Activated CD8-positive, alpha-beta memory T cell treated with anti-CD3 and anti-CD28 coated beads, Interleukin-2, amount 10 ng/mL, durations not matched to agents 7 days and 5 days (primary cell): ENCODE measurements around the gene DCDC2. TPM values are rescaled to one million over a fixed set of nuclear protein-coding genes. Genes with fewer than 3 reads are reported as not detected.
"Not testable (repeated sequence)": the region's sequence is repeated elsewhere in the genome, so short reads cannot be mapped to it uniquely, and the experiment has no call there.

Experiments
- ATAC-seq: fragments of 150-1000 bp; cut with Tn5 transposase; one replicate; pipeline ENCODE4 v1.10.0; 2021; ENCODE audit warnings: moderate library complexity
- CTCF ChIA-PET: fragments of 350-600 bp; sonication (Branson Sonifier 250); formaldehyde crosslinking; loops from one replicate; lab custom pipeline; 2021; ENCODE audit warnings: antibody characterized with exemption; lab: Charles Lee
- DNase-seq: peaks from one replicate; pipeline ENCODE4 v3.0.0-alpha.2; 2020
- H3K27ac Mint-ChIP-seq: one replicate; pipeline ENCODE4 v1.8.0; 2021; ENCODE audit warnings: mild to moderate bottlenecking, mixed read lengths
- H3K27me3 Mint-ChIP-seq: one replicate; pipeline ENCODE4 v1.8.0; 2021; ENCODE audit warnings: mixed read lengths
- H3K36me3 Mint-ChIP-seq: one replicate; pipeline ENCODE4 v1.8.0; 2021; ENCODE audit warnings: mild to moderate bottlenecking, mixed read lengths
- H3K4me1 Mint-ChIP-seq: one replicate; pipeline ENCODE4 v1.8.0; 2021; ENCODE audit warnings: mixed read lengths
- H3K4me3 Mint-ChIP-seq: one replicate; pipeline ENCODE4 v1.8.0; 2021; ENCODE audit warnings: mild to moderate bottlenecking, moderate library complexity, mixed read lengths
- H3K9me3 Mint-ChIP-seq: one replicate; pipeline ENCODE4 v1.8.0; 2022; ENCODE audit warnings: low read depth, mixed read lengths
- total RNA-seq, 2 experiments: library from RNA; stranded (reverse); gene quantifications; one replicate each; pipeline ENCODE4 v1.2.3, GENCODE V29; 2021

DCDC2 gene
- total RNA-seq, 2 experiments from 2014 or later, result not detected

GRCh38 chr6:24229696-24230405, 128.0 kb downstream of the DCDC2 start:
- no peaks in the 10 kb centered on the region for H3K9me3 Mint-ChIP-seq
- H3K4me3 Mint-ChIP-seq, result no peak overlapping the region
- DNase-seq (no peak), ATAC-seq (no peak)
- no peaks in the 10 kb centered on the region for H3K36me3 Mint-ChIP-seq
- CTCF ChIA-PET, result interaction anchor here (2.0 kb wide), 1 partner anchor 25 kb away, joined by 6 read pairs; no protein-coding TSS in a partner anchor
- peaks cover 5% of the 10 kb centered on the region for H3K4me1 Mint-ChIP-seq
- no peak overlapping the region for H3K27ac Mint-ChIP-seq
- H3K27me3 Mint-ChIP-seq, result peaks cover 22% of the 10 kb centered on the region

- CTCF ChIA-PET, result interaction anchor here (2.0 kb wide), 1 partner anchor 24 kb away, joined by 6 read pairs; no protein-coding TSS in a partner anchor
- Mint-ChIP-seq H3K9me3 (no peaks in the 10 kb centered on the region), H3K27me3 (peaks cover 16% of the 10 kb centered on the region), H3K4me1 (peaks cover 5% of the 10 kb centered on the region), H3K27ac (no peak overlapping the region), H3K4me3 (no peak overlapping the region), H3K36me3 (no peaks in the 10 kb centered on the region)
- ATAC-seq (no peak), DNase-seq (no peak)
These were observed 129.1 kb downstream of the DCDC2 start for GRCh38 chr6:24228681-24229255.

- H3K36me3 Mint-ChIP-seq, result no peaks in the 10 kb centered on the region
- H3K27me3 Mint-ChIP-seq, result peaks cover 19% of the 10 kb centered on the region
- CTCF ChIA-PET, result interaction anchor here (2.0 kb wide), 1 partner anchor 23 kb away, joined by 6 read pairs; no protein-coding TSS in a partner anchor
- no peak overlapping the region for H3K4me3 Mint-ChIP-seq
- ATAC-seq, result no peak
- no peak overlapping the region for H3K27ac Mint-ChIP-seq
- peaks cover 5% of the 10 kb centered on the region for H3K4me1 Mint-ChIP-seq
- DNase-seq, result no peak
- no peaks in the 10 kb centered on the region for H3K9me3 Mint-ChIP-seq
These were observed 129.7 kb downstream of the DCDC2 start for GRCh38 chr6:24228123-24228522.

- H3K9me3 Mint-ChIP-seq, result no peaks in the 10 kb centered on the region
- CTCF ChIA-PET, result interaction anchor here (2.0 kb wide), 1 partner anchor 23 kb away, joined by 6 read pairs; no protein-coding TSS in a partner anchor
- H3K27me3 Mint-ChIP-seq, result peaks cover 18% of the 10 kb centered on the region
- no peak overlapping the region for H3K27ac Mint-ChIP-seq
- no peaks in the 10 kb centered on the region for H3K36me3 Mint-ChIP-seq
- DNase-seq (no peak), ATAC-seq (no peak)
- H3K4me3 Mint-ChIP-seq, result no peak overlapping the region
- H3K4me1 Mint-ChIP-seq, result peaks cover 5% of the 10 kb centered on the region
These were observed 130.3 kb downstream of the DCDC2 start for GRCh38 chr6:24227556-24227955.

GRCh38 chr6:24226541-24226940, 131.3 kb downstream of the DCDC2 start:
- peaks cover 5% of the 10 kb centered on the region for H3K4me1 Mint-ChIP-seq
- H3K36me3 Mint-ChIP-seq, result no peaks in the 10 kb centered on the region
- no peak for DNase-seq
- CTCF ChIA-PET, result no interaction called here
- H3K4me3 Mint-ChIP-seq, result no peak overlapping the region
- no peak overlapping the region for H3K27ac Mint-ChIP-seq
- H3K27me3 Mint-ChIP-seq, result peaks cover 22% of the 10 kb centered on the region
- ATAC-seq, result no peak
- no peaks in the 10 kb centered on the region for H3K9me3 Mint-ChIP-seq

- H3K27ac Mint-ChIP-seq, result no peak overlapping the region
- CTCF ChIA-PET, result no interaction called here
- DNase-seq (no peak), ATAC-seq (no peak)
- H3K36me3 Mint-ChIP-seq, result no peaks in the 10 kb centered on the region
- H3K9me3 Mint-ChIP-seq, result no peaks in the 10 kb centered on the region
- peaks cover 5% of the 10 kb centered on the region for H3K4me1 Mint-ChIP-seq
- H3K4me3 Mint-ChIP-seq, result no peak overlapping the region
- peaks cover 20% of the 10 kb centered on the region for H3K27me3 Mint-ChIP-seq
These were observed 132.0 kb downstream of the DCDC2 start for GRCh38 chr6:24225838-24226237.

- H3K4me1 Mint-ChIP-seq, result no peaks in the 10 kb centered on the region
- ATAC-seq (no peak), DNase-seq (no peak)
- H3K4me3 Mint-ChIP-seq, result no peak overlapping the region
- CTCF ChIA-PET, result interaction anchor here (1.2 to 1.9 kb wide), 2 partner anchors 10 to 60 kb away, joined by 4 to 7 read pairs; no protein-coding TSS in a partner anchor
- H3K9me3 Mint-ChIP-seq, result no peaks in the 10 kb centered on the region
- peaks cover 17% of the 10 kb centered on the region for H3K27me3 Mint-ChIP-seq
- H3K27ac Mint-ChIP-seq, result no peak overlapping the region
- H3K36me3 Mint-ChIP-seq, result no peaks in the 10 kb centered on the region
These were observed 134.5 kb downstream of the DCDC2 start for GRCh38 chr6:24223115-24223919.

- H3K9me3 Mint-ChIP-seq, result no peaks in the 10 kb centered on the region
- peaks cover 10% of the 10 kb centered on the region for H3K27me3 Mint-ChIP-seq
- DNase-seq (no peak), ATAC-seq (no peak)
- no peak overlapping the region for H3K27ac Mint-ChIP-seq
- H3K36me3 Mint-ChIP-seq, result no peaks in the 10 kb centered on the region
- no peak overlapping the region for H3K4me3 Mint-ChIP-seq
- CTCF ChIA-PET, result no interaction called here
- no peaks in the 10 kb centered on the region for H3K4me1 Mint-ChIP-seq
These were observed 138.2 kb downstream of the DCDC2 start for GRCh38 chr6:24219670-24220069.

GRCh38 chr6:24214984-24215383, 142.9 kb downstream of the DCDC2 start:
- H3K4me1 Mint-ChIP-seq, result no peaks in the 10 kb centered on the region
- ATAC-seq, result no peak

GRCh38 chr6:24207413-24207812, 150.4 kb downstream of the DCDC2 start:
- ATAC-seq (no peak), DNase-seq (no peak)
- CTCF ChIA-PET, result no interaction called here
- Mint-ChIP-seq H3K4me3 (no peak overlapping the region), H3K27ac (no peak overlapping the region), H3K4me1 (no peaks in the 10 kb centered on the region), H3K27me3 (peaks cover 3% of the 10 kb centered on the region), H3K9me3 (no peaks in the 10 kb centered on the region), H3K36me3 (no peaks in the 10 kb centered on the region)

More at GRCh38 chr6:24214984-24215383, 142.9 kb downstream of the DCDC2 start:
- DNase-seq, result no peak
- Mint-ChIP-seq H3K27me3 (peaks cover 5% of the 10 kb centered on the region), H3K9me3 (no peaks in the 10 kb centered on the region), H3K36me3 (no peaks in the 10 kb centered on the region), H3K27ac (no peak overlapping the region), H3K4me3 (no peak overlapping the region)
- CTCF ChIA-PET, result no interaction called here

- ATAC-seq, result no peak
- no peak for DNase-seq
- Mint-ChIP-seq H3K4me1 (no peaks in the 10 kb centered on the region), H3K9me3 (no peaks in the 10 kb centered on the region), H3K27ac (no peak overlapping the region), H3K4me3 (no peak overlapping the region), H3K27me3 (peaks cover 9% of the 10 kb centered on the region), H3K36me3 (no peaks in the 10 kb centered on the region)
- CTCF ChIA-PET, result interaction anchor here (1.3 to 1.5 kb wide), 2 partner anchors 9 to 23 kb away, joined by 4 to 6 read pairs; no protein-coding TSS in a partner anchor
These were observed 152.8 kb downstream of the DCDC2 start for GRCh38 chr6:24205020-24205492.

GRCh38 chr6:24204113-24204512, 153.7 kb downstream of the DCDC2 start:
- H3K27ac Mint-ChIP-seq, H3K4me3 Mint-ChIP-seq, H3K9me3 Mint-ChIP-seq, ATAC-seq, H3K36me3 Mint-ChIP-seq, H3K4me1 Mint-ChIP-seq, DNase-seq: not testable (repeated sequence)
- CTCF ChIA-PET, result interaction anchor here (1.5 kb wide), 1 partner anchor 10 kb away, joined by 4 read pairs; no protein-coding TSS in a partner anchor
- peaks cover 11% of the 10 kb centered on the region for H3K27me3 Mint-ChIP-seq

- Mint-ChIP-seq H3K4me1 (no peaks in the 10 kb centered on the region), H3K27ac (no peak overlapping the region), H3K4me3 (no peak overlapping the region), H3K9me3 (no peaks in the 10 kb centered on the region), H3K27me3 (peaks cover 20% of the 10 kb centered on the region), H3K36me3 (no peaks in the 10 kb centered on the region)
- DNase-seq (no peak), ATAC-seq (no peak)
- CTCF ChIA-PET, result no interaction called here
These were observed 160.0 kb downstream of the DCDC2 start for GRCh38 chr6:24197892-24198291.
